H9 (cell line): Measurements from ENCODE around the gene SDHAF4. TPM values are rescaled to one million over a fixed set of nuclear protein-coding genes. Genes with fewer than 3 reads are reported as not detected.

Experiments used
- DNase-seq: peaks from one replicate; pipeline ENCODE4 v3.0.0-alpha.2; 2017
- H2AFZ ChIP-seq: one replicate; pipeline ENCODE4 v1.6.1; 2013; ENCODE audit warnings: mild to moderate bottlenecking, low read length, control low read depth, moderate library complexity
- H2AK5ac ChIP-seq: 2 replicates; pipeline ENCODE4 v1.6.1; 2013; ENCODE audit warnings: low read length, control low read depth, mixed read lengths; ENCODE audit not compliant: insufficient read length
- H2BK120ac ChIP-seq: one replicate; pipeline ENCODE4 v1.6.1; 2013; ENCODE audit warnings: low read depth, mild to moderate bottlenecking, low read length, control low read depth, inconsistent platforms; ENCODE audit not compliant: poor library complexity, severe bottlenecking
- H2BK12ac ChIP-seq: 2 replicates; pipeline ENCODE4 v1.6.1; 2013; ENCODE audit warnings: low read length, control low read depth, mixed read lengths, low read depth; ENCODE audit not compliant: insufficient read length
- H2BK15ac ChIP-seq: 2 replicates; pipeline ENCODE4 v1.6.1; 2013; ENCODE audit warnings: low read depth, low read length, control low read depth
- H2BK20ac ChIP-seq: one replicate; pipeline ENCODE4 v1.6.1; 2013; ENCODE audit warnings: low read depth, mild to moderate bottlenecking, low read length, control low read depth, inconsistent platforms; ENCODE audit not compliant: poor library complexity, severe bottlenecking
- H2BK5ac ChIP-seq: 2 replicates; pipeline ENCODE4 v1.6.1; 2013; ENCODE audit warnings: low read length, control low read depth, mixed read lengths; ENCODE audit not compliant: insufficient read length
- H3K14ac ChIP-seq: 2 replicates; pipeline ENCODE4 v1.6.1; 2013; ENCODE audit warnings: low read length, control low read depth; ENCODE audit not compliant: insufficient read depth
- H3K18ac ChIP-seq: 2 replicates; pipeline ENCODE4 v1.6.1; 2013; ENCODE audit warnings: low read depth, mild to moderate bottlenecking, mixed read lengths, low read length, control low read depth; ENCODE audit not compliant: insufficient read length
- H3K23ac ChIP-seq: 2 replicates; pipeline ENCODE4 v1.6.1; 2013; ENCODE audit warnings: low read length, control low read depth, mixed read lengths, low read depth; ENCODE audit not compliant: insufficient read length
- H3K23me2 ChIP-seq: 2 replicates; pipeline ENCODE4 v1.6.1; 2013; ENCODE audit warnings: low read depth, mild to moderate bottlenecking, mixed read lengths, low read length, control low read depth; ENCODE audit not compliant: insufficient read length, poor library complexity, severe bottlenecking
- H3K27ac ChIP-seq: 2 replicates; pipeline ENCODE4 v1.5.1; 2013; ENCODE audit warnings: low read length, control low read depth, mixed read lengths, low read depth; ENCODE audit not compliant: insufficient read length
- H3K27me3 ChIP-seq: 2 replicates; pipeline ENCODE4 v1.6.1; 2013; ENCODE audit warnings: low read length, control low read depth, inconsistent platforms; ENCODE audit not compliant: insufficient read depth
- H3K4ac ChIP-seq: 2 replicates; pipeline ENCODE4 v1.6.1; 2013; ENCODE audit warnings: low read depth, mild to moderate bottlenecking, control low read depth, inconsistent platforms, low read length, moderate library complexity
- H3K4me1 ChIP-seq: 2 replicates; pipeline ENCODE4 v1.6.1; 2013; ENCODE audit warnings: low read length, control low read depth, inconsistent platforms; ENCODE audit not compliant: insufficient read depth
- H3K4me2 ChIP-seq: 2 replicates; pipeline ENCODE4 v1.6.1; 2013; ENCODE audit warnings: low read length, control low read depth, mixed read lengths; ENCODE audit not compliant: insufficient read length, insufficient read depth
- H3K56ac ChIP-seq: 2 replicates; pipeline ENCODE4 v1.6.1; 2013; ENCODE audit warnings: low read depth, mild to moderate bottlenecking, mixed read lengths, low read length, control low read depth; ENCODE audit not compliant: insufficient read length
- H3K79me1 ChIP-seq: 2 replicates; pipeline ENCODE4 v1.6.1; 2013; ENCODE audit warnings: low read depth, mild to moderate bottlenecking, moderate library complexity, low read length, control low read depth, inconsistent platforms; ENCODE audit not compliant: insufficient read depth, poor library complexity, severe bottlenecking
- H3K79me2 ChIP-seq: 2 replicates; pipeline ENCODE4 v1.6.1; 2013; ENCODE audit warnings: low read length, control low read depth, inconsistent platforms; ENCODE audit not compliant: insufficient read depth
- H3K9ac ChIP-seq: 2 replicates; pipeline ENCODE4 v1.6.1; 2013; ENCODE audit warnings: low read length, control low read depth, mixed read lengths; ENCODE audit not compliant: insufficient read length; ENCODE audit errors: extremely low read depth
- H3K9me3 ChIP-seq: one replicate; pipeline ENCODE4 v1.6.1; 2013; ENCODE audit warnings: low read depth, low read length, inconsistent platforms; ENCODE audit not compliant: control insufficient read depth
- H3T11ph ChIP-seq: one replicate; pipeline ENCODE4 v1.6.1; 2013; ENCODE audit warnings: mild to moderate bottlenecking, low read length, control low read depth, inconsistent platforms
- H4K20me1 ChIP-seq: one replicate; pipeline ENCODE4 v1.6.1; 2013; ENCODE audit not compliant: control insufficient read depth, insufficient read length, insufficient read depth
- H4K5ac ChIP-seq: 2 replicates; pipeline ENCODE4 v1.6.1; 2013; ENCODE audit warnings: low read depth, mild to moderate bottlenecking, mixed read lengths, low read length, control low read depth; ENCODE audit not compliant: insufficient read length
- H4K8ac ChIP-seq: replicated peaks from 2 replicates; pipeline ENCODE4 v1.6.1; 2013; ENCODE audit warnings: low read length, control low read depth, mixed read lengths, low read depth; ENCODE audit not compliant: insufficient read length
- H4K91ac ChIP-seq: 2 replicates; pipeline ENCODE4 v1.6.1; 2013; ENCODE audit warnings: low read depth, mild to moderate bottlenecking, moderate library complexity, mixed read lengths, low read length, control low read depth; ENCODE audit not compliant: insufficient read length
- H3K27ac Mint-ChIP-seq, 3 experiments: 2 replicates in 2 of 3; 3 replicates in 1 of 3; pipeline ENCODE4 v1.8.0; 2020 to 2021; ENCODE audit warnings: mixed read lengths in 3 of 3, mild to moderate bottlenecking in 1 of 3, moderate library complexity in 1 of 3
- H3K27me3 Mint-ChIP-seq: 2 replicates; pipeline ENCODE4 v1.8.0; 2021; ENCODE audit warnings: low read depth, mild to moderate bottlenecking, moderate library complexity, mixed read lengths
- H3K36me3 Mint-ChIP-seq, 3 experiments: 2 replicates in 2 of 3; 3 replicates in 1 of 3; pipeline ENCODE4 v1.8.0; 2020 to 2021; ENCODE audit warnings: low read depth in 3 of 3, mixed read lengths in 3 of 3; ENCODE audit not compliant: insufficient read depth in 1 of 3
- H3K4me1 Mint-ChIP-seq, 2 experiments: 2 replicates each; pipeline ENCODE4 v1.8.0; 2020; ENCODE audit warnings: mixed read lengths in 2 of 2
- H3K4me3 Mint-ChIP-seq, 2 experiments: 2 replicates in 1 of 2; 3 replicates in 1 of 2; pipeline ENCODE4 v1.8.0; 2020 to 2021; ENCODE audit warnings: mild to moderate bottlenecking in 2 of 2, mixed read lengths in 2 of 2, moderate library complexity in 1 of 2
- H3K9me3 Mint-ChIP-seq, 2 experiments: 2 replicates in 1 of 2; 3 replicates in 1 of 2; pipeline ENCODE4 v1.8.0; 2020; ENCODE audit warnings: mild to moderate bottlenecking in 2 of 2, mixed read lengths in 2 of 2, moderate library complexity in 1 of 2
- WGBS: extraction: QIAGEN DNeasy Blood & Tissue Kit; methylation state at CpG from one replicate; pipeline ENCODE4 v1.1.7; 2013; ENCODE audit warnings: missing lambda C conversion rate, low lambda C conversion rate, mixed read lengths; ENCODE audit not compliant: insufficient read length; ENCODE audit errors: extremely low coverage; 5-methylcytosine and 5-hydroxymethylcytosine counted together
- total RNA-seq: library from RNA; stranded (reverse); gene quantifications from 2 replicates; pipeline ENCODE4 v1.2.1, GENCODE V29; 2021
- TF ChIP-seq, protein P1 (sequence below): fragments of 200-600 bp; sonication (generic); conservative IDR thresholded peaks from 3 replicates; pipeline ENCODE4 v1.8.0; 2021; ENCODE audit warnings: antibody characterized with exemption, mild to moderate bottlenecking

The SDHAF4 gene
- total RNA-seq, 1 experiment from 2014 or later, result 9.2 TPM

DNA sequence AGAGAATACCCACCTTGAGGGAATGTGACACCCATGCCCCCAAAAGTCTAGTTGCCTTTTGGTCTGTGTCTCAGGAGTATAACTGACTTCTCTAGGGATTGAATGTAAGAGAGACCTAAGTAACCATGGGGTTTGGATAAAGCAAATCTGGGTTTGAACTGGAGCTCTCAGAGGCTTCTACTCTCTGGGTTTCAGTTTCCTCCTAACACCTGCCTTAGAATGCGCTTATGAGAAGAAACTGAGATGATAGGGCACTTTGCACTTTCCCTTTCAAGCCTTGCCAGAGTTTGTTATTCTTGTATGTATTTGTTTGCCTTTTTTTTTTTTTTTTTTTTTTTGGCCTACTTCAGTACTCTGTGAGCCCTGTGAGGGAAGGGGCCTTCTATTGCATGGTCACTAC, 19.4 kb downstream of the SDHAF4 start:
- H3K27ac Mint-ChIP-seq, result no peak overlapping the region
- Histone ChIP-seq H2BK120ac (no peak overlapping the region), H3K9me3 (no peaks in the 10 kb centered on the region), H4K8ac (no peak overlapping the region), H3K14ac (no peak overlapping the region), H3K23me2 (no peaks in the 10 kb centered on the region), H2BK5ac (no peak overlapping the region), H3K4me1 (no peaks in the 10 kb centered on the region), H4K91ac (no peak overlapping the region), H2AFZ (no peak overlapping the region), H3K27me3 (no peaks in the 10 kb centered on the region), H2BK20ac (no peak overlapping the region), H2BK15ac (no peak overlapping the region), H3K9ac (no peak overlapping the region), H3K56ac (no peak overlapping the region), H4K5ac (no peak overlapping the region), H2AK5ac (no peak overlapping the region), H3K27ac (no peak overlapping the region), H3K23ac (no peak overlapping the region), H2BK12ac (no peak overlapping the region), H4K20me1 (no peaks in the 10 kb centered on the region), H3K4me2 (no peak overlapping the region), H3K79me1 (no peaks in the 10 kb centered on the region), H3K4ac (no peak overlapping the region), H3K18ac (no peak overlapping the region), H3T11ph (no peak overlapping the region), H3K79me2 (no peaks in the 10 kb centered on the region)
- H3K9me3 Mint-ChIP-seq, result no peaks in the 10 kb centered on the region
- TF ChIP-seq, protein P1, sequence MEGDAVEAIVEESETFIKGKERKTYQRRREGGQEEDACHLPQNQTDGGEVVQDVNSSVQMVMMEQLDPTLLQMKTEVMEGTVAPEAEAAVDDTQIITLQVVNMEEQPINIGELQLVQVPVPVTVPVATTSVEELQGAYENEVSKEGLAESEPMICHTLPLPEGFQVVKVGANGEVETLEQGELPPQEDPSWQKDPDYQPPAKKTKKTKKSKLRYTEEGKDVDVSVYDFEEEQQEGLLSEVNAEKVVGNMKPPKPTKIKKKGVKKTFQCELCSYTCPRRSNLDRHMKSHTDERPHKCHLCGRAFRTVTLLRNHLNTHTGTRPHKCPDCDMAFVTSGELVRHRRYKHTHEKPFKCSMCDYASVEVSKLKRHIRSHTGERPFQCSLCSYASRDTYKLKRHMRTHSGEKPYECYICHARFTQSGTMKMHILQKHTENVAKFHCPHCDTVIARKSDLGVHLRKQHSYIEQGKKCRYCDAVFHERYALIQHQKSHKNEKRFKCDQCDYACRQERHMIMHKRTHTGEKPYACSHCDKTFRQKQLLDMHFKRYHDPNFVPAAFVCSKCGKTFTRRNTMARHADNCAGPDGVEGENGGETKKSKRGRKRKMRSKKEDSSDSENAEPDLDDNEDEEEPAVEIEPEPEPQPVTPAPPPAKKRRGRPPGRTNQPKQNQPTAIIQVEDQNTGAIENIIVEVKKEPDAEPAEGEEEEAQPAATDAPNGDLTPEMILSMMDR, result no peak
- no CpG with 5 or more reads among the region's 1 CpG for WGBS
- peaks cover 15 to 43% (median 42%) of the 10 kb centered on the region in 3 experiments; a peak in 6 of 7 replicates for H3K36me3 Mint-ChIP-seq
- H3K27me3 Mint-ChIP-seq, result no peaks in the 10 kb centered on the region
- H3K4me3 Mint-ChIP-seq, result no peak overlapping the region
- 0 out of 4 replicates have a peak, but pooled peaks cover 0 to 2% of the 10 kb centered on the region in 2 experiments for H3K4me1 Mint-ChIP-seq
- no peak for DNase-seq
